Erythroblast (primary cell): ENCODE data around the gene CDH22.

Experiments used
- GATA1 ChIP-seq: IDR thresholded peaks from 2 replicates; pipeline ENCODE4 v1.6.1; 2011; ENCODE audit warnings: low read depth, mild to moderate bottlenecking, control low read depth, low read length, moderate library complexity
- POLR2A ChIP-seq: IDR thresholded peaks from 2 replicates; pipeline ENCODE4 v1.6.1; 2011; ENCODE audit warnings: mild to moderate bottlenecking, low read length

DNA sequence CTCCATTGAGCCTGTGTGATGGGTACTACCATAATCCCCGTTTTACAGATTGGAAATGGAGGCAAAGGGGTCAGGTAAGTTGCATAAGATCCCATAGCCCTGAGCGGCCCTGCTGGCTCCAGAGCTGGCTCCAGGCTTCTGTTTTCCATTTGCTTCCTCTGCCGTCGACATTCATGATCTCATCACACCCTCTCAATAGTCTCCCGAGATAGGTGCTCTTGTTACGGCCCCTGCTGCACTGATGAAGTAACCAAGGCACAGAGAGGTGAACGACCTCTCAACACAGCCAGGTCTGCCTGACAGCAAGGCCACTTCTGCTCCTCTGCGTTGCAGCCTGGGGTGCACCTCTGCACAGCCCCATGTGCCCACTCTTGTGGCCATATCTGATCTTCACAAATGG is 16.9 kb downstream of the CDH22 start:
- TF ChIP-seq POLR2A, result no peak
- no peak for TF ChIP-seq GATA1
